H1 (cell line): ENCODE data around the gene GLRA2. TPM values are rescaled to one million over a fixed set of nuclear protein-coding genes. Genes with fewer than 3 reads are reported as not detected.

Experiments used
- CTCF ChIA-PET: fragments of 300-600 bp; sonication (Branson Sonifier 250); formaldehyde crosslinking; loops from one replicate; lab custom pipeline; 2021; ENCODE audit not compliant: partially characterized antibody; lab: Charles Lee
- POLR2A ChIA-PET: fragments of 300-600 bp; sonication (Branson Sonifier 250); formaldehyde crosslinking; loops from one replicate; lab custom pipeline; 2021; ENCODE audit warnings: inconsistent platforms; ENCODE audit not compliant: partially characterized antibody; lab: Charles Lee
- DNase-seq, 2 experiments: peaks; one replicate each; pipeline versions ENCODE4 v3.0.0 to v3.0.0-alpha.2; 2010 to 2022; ENCODE audit warnings: low spot score in 2 of 2, low read depth in 1 of 2, mixed read lengths in 1 of 2
- FAIRE-seq: peaks from 2 replicates; lab custom pipeline; 2011; peaks lifted over from hg19 to GRCh38; lab: Jason Lieb, UNC
- H2AFZ ChIP-seq: 2 replicates; pipeline ENCODE4 v1.8.1; 2012; ENCODE audit warnings: low read length, inconsistent platforms
- H2AK5ac ChIP-seq: 2 replicates; pipeline ENCODE4 v1.6.1; 2013; ENCODE audit warnings: low read depth, low read length
- H2BK120ac ChIP-seq: replicated peaks from 2 replicates; pipeline ENCODE3; 2013; ENCODE audit warnings: low read depth, low read length, inconsistent platforms
- H2BK12ac ChIP-seq: 2 replicates; pipeline ENCODE4 v1.6.1; 2013; ENCODE audit warnings: low read depth, low read length
- H2BK15ac ChIP-seq: 2 replicates; pipeline ENCODE4 v1.6.1; 2013; ENCODE audit warnings: low read length
- H2BK20ac ChIP-seq: 2 replicates; pipeline ENCODE4 v1.6.1; 2013; ENCODE audit warnings: low read length
- H2BK5ac ChIP-seq: 2 replicates; pipeline ENCODE4 v1.6.1; 2013; ENCODE audit warnings: low read depth, low read length
- H3K14ac ChIP-seq: 2 replicates; pipeline ENCODE4 v1.6.1; 2013; ENCODE audit warnings: inconsistent platforms; ENCODE audit not compliant: insufficient read length
- H3K18ac ChIP-seq: 2 replicates; pipeline ENCODE4 v1.6.1; 2013; ENCODE audit warnings: low read length; ENCODE audit errors: extremely low read depth
- H3K23ac ChIP-seq: 2 replicates; pipeline ENCODE4 v1.6.1; 2013; ENCODE audit warnings: inconsistent platforms; ENCODE audit not compliant: insufficient read length
- H3K23me2 ChIP-seq: 2 replicates; pipeline ENCODE4 v1.6.1; 2013; ENCODE audit warnings: low read depth, low read length
- H3K27ac ChIP-seq: 2 replicates; pipeline ENCODE4 v1.6.1; 2011; ENCODE audit warnings: low read depth, low read length, inconsistent platforms
- H3K27me3 ChIP-seq, 4 experiments: replicated peaks in 1 of 4; 1 replicate in 1 of 4; 2 replicates in 3 of 4; pipeline versions ENCODE4 v1.6.1 to v1.8.1; 2011 to 2013; ENCODE audit warnings: low read length in 3 of 4, mild to moderate bottlenecking in 3 of 4, inconsistent platforms in 2 of 4, mixed read lengths in 2 of 4, moderate library complexity in 1 of 4; ENCODE audit not compliant: control insufficient read depth in 3 of 4, insufficient read depth in 3 of 4; ENCODE audit errors: extremely low read depth in 1 of 4
- H3K36me3 ChIP-seq, 4 experiments: 2 replicates each; pipeline versions ENCODE4 v1.6.1 to v1.8.1; 2011 to 2013; ENCODE audit warnings: mild to moderate bottlenecking in 4 of 4, low read length in 3 of 4, moderate library complexity in 2 of 4, control low read depth in 1 of 4, inconsistent platforms in 1 of 4; ENCODE audit not compliant: insufficient read depth in 4 of 4, control insufficient read depth in 2 of 4
- H3K4ac ChIP-seq: replicated peaks from 2 replicates; pipeline ENCODE3; 2013; ENCODE audit warnings: low read length, low read depth, mixed read lengths, inconsistent platforms; ENCODE audit not compliant: insufficient read length
- H3K4me1 ChIP-seq, 4 experiments: replicated peaks in 1 of 4; 1 replicate in 1 of 4; 2 replicates in 3 of 4; pipeline versions ENCODE4 v1.6.1 to v1.8.1; 2011 to 2013; ENCODE audit warnings: low read length in 3 of 4, inconsistent platforms in 2 of 4, mixed read lengths in 1 of 4; ENCODE audit not compliant: insufficient read depth in 4 of 4, control insufficient read depth in 3 of 4
- H3K4me2 ChIP-seq, 2 experiments: 2 replicates each; pipeline versions ENCODE4 v1.6.1 to v1.8.1; 2011 to 2013; ENCODE audit warnings: low read depth in 2 of 2, low read length in 2 of 2, control low read depth in 1 of 2, inconsistent platforms in 1 of 2, mild to moderate bottlenecking in 1 of 2; ENCODE audit not compliant: insufficient read depth in 1 of 2
- H3K4me3 ChIP-seq, 4 experiments: fragments of 200-600, 300-600 bp in 1 of 4; sonication (generic), shearing (Covaris generic), sonication (Bioruptor Twin) in 1 of 4; 2 replicates each; pipeline versions ENCODE4 v1.5.1 to v1.8.1; 2011 to 2016; ENCODE audit warnings: low read length in 4 of 4, low read depth in 3 of 4, control low read depth in 2 of 4, inconsistent platforms in 2 of 4, mild to moderate bottlenecking in 2 of 4, mixed read lengths in 1 of 4, moderate library complexity in 1 of 4; ENCODE audit not compliant: insufficient read depth in 2 of 4; ENCODE audit errors: extremely low read depth in 1 of 4
- H3K56ac ChIP-seq: replicated peaks from 2 replicates; pipeline ENCODE3; 2013; ENCODE audit warnings: low read depth, mild to moderate bottlenecking, mixed read lengths, low read length, inconsistent platforms; ENCODE audit not compliant: insufficient read length
- H3K79me1 ChIP-seq: 2 replicates; pipeline ENCODE4 v1.6.1; 2013; ENCODE audit warnings: low read depth, low read length, control low read depth
- H3K79me2 ChIP-seq, 2 experiments: 2 replicates each; pipeline versions ENCODE4 v1.6.1 to v1.8.1; 2012 to 2013; ENCODE audit warnings: low read length in 2 of 2, mild to moderate bottlenecking in 2 of 2, inconsistent platforms in 1 of 2; ENCODE audit not compliant: insufficient read depth in 2 of 2, control insufficient read depth in 1 of 2
- H3K9ac ChIP-seq, 4 experiments: replicated peaks in 1 of 4; 1 replicate in 1 of 4; 2 replicates in 3 of 4; pipeline versions ENCODE4 v1.6.1 to v1.8.1; 2011 to 2013; ENCODE audit warnings: low read depth in 3 of 4, low read length in 3 of 4, control low read depth in 2 of 4, mild to moderate bottlenecking in 2 of 4, moderate library complexity in 2 of 4, inconsistent platforms in 1 of 4; ENCODE audit errors: extremely low read depth in 1 of 4
- H3K9me3 ChIP-seq, 2 experiments: 2 replicates each; pipeline versions ENCODE4 v1.6.1 to v1.8.1; 2012 to 2013; ENCODE audit warnings: mild to moderate bottlenecking in 2 of 2, moderate library complexity in 2 of 2, control low read depth in 1 of 2, inconsistent platforms in 1 of 2, low read depth in 1 of 2, low read length in 1 of 2, mixed read lengths in 1 of 2; ENCODE audit not compliant: insufficient read depth in 2 of 2
- H4K20me1 ChIP-seq, 2 experiments: replicated peaks in 1 of 2; 2 replicates each; pipeline versions ENCODE3 to v1.8.1; 2011 to 2013; ENCODE audit warnings: inconsistent platforms in 2 of 2, low read length in 2 of 2, mild to moderate bottlenecking in 1 of 2; ENCODE audit not compliant: insufficient read depth in 2 of 2, control insufficient read depth in 1 of 2
- H4K5ac ChIP-seq: 2 replicates; pipeline ENCODE4 v1.6.1; 2013; ENCODE audit warnings: low read length, low read depth, mixed read lengths, inconsistent platforms; ENCODE audit not compliant: insufficient read length
- H4K8ac ChIP-seq: 2 replicates; pipeline ENCODE4 v1.8.0; 2013; ENCODE audit warnings: mild to moderate bottlenecking, moderate library complexity, low read length, inconsistent platforms; ENCODE audit not compliant: insufficient read depth; ENCODE audit errors: extremely low read depth
- H4K91ac ChIP-seq: replicated peaks from 2 replicates; pipeline ENCODE3; 2013; ENCODE audit warnings: low read length, mixed read lengths, inconsistent platforms; ENCODE audit not compliant: insufficient read length
- ATF2 ChIP-seq: IDR thresholded peaks from 2 replicates; pipeline ENCODE4 v1.6.1; 2012; ENCODE audit warnings: low read length, inconsistent platforms
- CBX8 ChIP-seq: fragments of 300-800, 300-1000 bp; sonication (generic); IDR thresholded peaks from 2 replicates; pipeline ENCODE4 v1.7.1; 2016; ENCODE audit warnings: low read depth, low read length, borderline replicate concordance
- GABPA ChIP-seq: IDR thresholded peaks from 2 replicates; pipeline ENCODE4 v1.6.1; 2011; ENCODE audit warnings: mild to moderate bottlenecking, low read length, moderate library complexity, borderline replicate concordance; ENCODE audit not compliant: insufficient read depth
- GTF2F1 ChIP-seq: IDR thresholded peaks from 2 replicates; pipeline ENCODE4 v1.6.1; 2012; ENCODE audit warnings: low read depth, low read length, improper control_type of control experiment, borderline replicate concordance
- JUND ChIP-seq: IDR thresholded peaks from 2 replicates; pipeline ENCODE4 v1.6.1; 2011; ENCODE audit warnings: mild to moderate bottlenecking, improper control_type of control experiment, low read length
- MAX ChIP-seq: IDR thresholded peaks from 2 replicates; pipeline ENCODE4 v1.6.1; 2012; ENCODE audit warnings: inconsistent platforms
- RFX5 ChIP-seq: IDR thresholded peaks from 2 replicates; pipeline ENCODE4 v1.6.1; 2011; ENCODE audit warnings: low read depth, low read length, improper control_type of control experiment, borderline replicate concordance
- SP4 ChIP-seq: IDR thresholded peaks from 2 replicates; pipeline ENCODE4 v1.6.1; 2012; ENCODE audit warnings: low read length, inconsistent platforms
- TAF7 ChIP-seq: optimal IDR thresholded peaks from 2 replicates; pipeline ENCODE3; 2011; ENCODE audit warnings: low read depth, mild to moderate bottlenecking, inconsistent platforms, low read length, moderate library complexity, borderline replicate concordance
- WGBS, 2 experiments: shearing (Covaris generic) in 1 of 2; methylation state at CpG; one replicate each; pipeline versions ENCODE4 v1.1.6 to v1.1.7; 2013 to 2015; ENCODE audit warnings: low lambda C conversion rate in 2 of 2, mixed read lengths in 2 of 2, inconsistent platforms in 1 of 2, low coverage in 1 of 2, missing lambda C conversion rate in 1 of 2; ENCODE audit not compliant: insufficient replicate concordance in 2 of 2, insufficient coverage in 1 of 2, insufficient read length in 1 of 2; ENCODE audit errors: extremely low coverage in 1 of 2, missing lambda C conversion rate in 1 of 2; 5-methylcytosine and 5-hydroxymethylcytosine counted together
- polyA plus RNA-seq, 7 experiments: library from polyadenylated mRNA; depleted of rRNA in 3 of 7; stranded (reverse) in 5 of 7; unstranded in 2 of 7; fragments of >200 nt in 5 of 7; fragments of 200-250 nt in 2 of 7; gene quantifications; 1 replicate in 5 of 7; 2 replicates in 1 of 7; 4 replicates in 1 of 7; pipeline versions ENCODE4 v1.2.1 to v1.2.3, GENCODE V29; 2011 to 2013; ENCODE audit warnings: missing spikeins in 2 of 7, mixed read lengths in 2 of 7
- total RNA-seq: library from RNA; stranded (reverse); fragmentation: NEBNext Ultra II Directional; extraction: Animal tissue kit (Norgen Biotek cat#: 25700); gene quantifications from 2 replicates; pipeline ENCODE4 v1.2.1, GENCODE V29; 2021

Gene GLRA2
- total and polyA plus RNA-seq, 2 of the 8 experiments (the other 6 are each of a cell fraction or from before 2014, with no cell fraction given) = not detected

- Histone ChIP-seq H2BK15ac (no peak overlapping the region), H3K23me2 (no peaks in the 10 kb centered on the region), H3K4me1 (no peaks in the 10 kb centered on the region), H3K23ac (no peak overlapping the region), H2BK20ac (no peak overlapping the region), H2BK120ac (no peak overlapping the region), H3K27me3 (no peaks in the 10 kb centered on the region), H3K4me3 (no peak overlapping the region), H4K5ac (no peak overlapping the region), H4K8ac (no peak overlapping the region), H2BK5ac (no peak overlapping the region), H4K91ac (no peak overlapping the region), H3K18ac (no peak overlapping the region), H3K4me2 (no peak overlapping the region), H3K9ac (no peak overlapping the region), H3K79me1 (no peaks in the 10 kb centered on the region), H3K79me2 (no peaks in the 10 kb centered on the region), H3K56ac (no peak overlapping the region), H2BK12ac (no peak overlapping the region), H2AK5ac (no peak overlapping the region), H3K4ac (no peak overlapping the region), H4K20me1 (no peaks in the 10 kb centered on the region), H2AFZ (no peak overlapping the region), H3K36me3 (no peaks in the 10 kb centered on the region), H3K9me3 (no peaks in the 10 kb centered on the region), H3K27ac (no peak overlapping the region), H3K14ac (no peak overlapping the region)
- TF ChIP-seq GABPA (no peak), MAX (no peak), RFX5 (no peak), JUND (no peak), ATF2 (no peak), TAF7 (no peak), GTF2F1 (no peak), SP4 (no peak), CBX8 (no peak)
- DNase-seq = no peak
- CTCF ChIA-PET = interaction anchor here (1.4 kb wide), 1 partner anchor 25 kb away, joined by 3 read pairs; the partner anchor contains the start of gene GLRA2
- POLR2A ChIA-PET = no interaction called here
- FAIRE-seq = no peak
- WGBS, 2 experiments = 68% methylated on average over 3 of the region's 3 CpGs; no CpG with 5 or more reads in 1 of the 2 experiments
Measured at GRCh38 chrX:14554131-14554715, 24.9 kb downstream of the GLRA2 start.
